ENCODE results near the gene INAFM2. TPM values are rescaled to one million over a fixed set of nuclear protein-coding genes. Genes with fewer than 3 reads are reported as not detected.
A peak's percentile ranks its signal among the peaks of the same experiment; 100 is the strongest.

The INAFM2 gene
- total RNA-seq, 1 donor from 2014 or later = 9.5 TPM

DNA sequence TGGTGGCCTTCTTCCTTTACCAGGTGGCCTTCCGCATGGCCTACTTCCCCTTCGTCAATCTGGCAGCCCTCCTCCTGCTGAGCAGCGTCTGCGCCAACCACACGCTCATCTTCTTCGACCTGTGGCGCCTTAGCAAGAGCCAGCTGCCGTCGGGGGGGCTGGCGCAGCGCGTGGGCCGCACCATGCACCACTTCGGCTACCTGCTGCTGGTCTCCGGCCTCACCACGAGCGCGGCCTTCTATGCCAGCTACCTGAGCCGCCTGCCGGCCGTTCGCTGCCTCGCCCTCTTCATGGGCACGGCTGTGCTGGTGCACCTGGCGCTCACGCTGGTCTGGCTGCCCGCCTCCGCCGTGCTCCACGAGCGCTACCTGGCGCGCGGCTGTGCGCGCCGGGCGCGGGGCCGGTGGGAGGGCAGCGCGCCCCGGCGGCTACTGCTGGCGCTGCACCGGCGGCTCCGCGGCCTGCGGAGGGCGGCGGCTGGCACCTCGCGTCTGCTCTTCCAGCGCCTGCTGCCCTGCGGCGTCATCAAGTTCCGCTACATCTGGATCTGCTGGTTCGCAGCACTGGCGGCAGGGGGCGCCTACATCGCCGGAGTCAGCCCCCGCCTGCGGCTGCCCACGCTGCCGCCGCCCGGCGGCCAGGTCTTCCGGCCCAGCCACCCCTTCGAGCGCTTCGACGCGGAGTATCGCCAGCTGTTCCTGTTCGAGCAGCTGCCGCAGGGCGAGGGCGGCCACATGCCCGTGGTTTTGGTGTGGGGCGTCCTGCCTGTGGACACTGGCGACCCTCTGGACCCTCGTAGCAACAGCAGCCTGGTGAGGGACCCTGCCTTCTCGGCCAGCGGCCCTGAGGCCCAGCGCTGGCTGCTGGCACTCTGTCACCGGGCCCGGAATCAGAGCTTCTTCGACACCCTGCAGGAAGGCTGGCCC, 44.5 kb downstream of the INAFM2 start:
- Mint-ChIP-seq H3K36me3 (ENCODE audit: low read depth) (no peaks in the 10 kb centered on the region), H3K27me3 (no peaks in the 10 kb centered on the region), H3K9me3 (no peaks in the 10 kb centered on the region), H3K4me3 (peak overlapping the region; percentile 83), H3K27ac (peak overlapping the region; percentile 82), H3K4me1 (peaks cover 13% of the 10 kb centered on the region)
- CTCF ChIA-PET = interaction anchor here (0.9 to 3.2 kb wide), 7 partner anchors 15 to 54 kb away, joined by 3 to 21 read pairs (median 4); partner anchors contain the start of genes IVD and KNSTRN
- intact Hi-C loops (cut with micrococcal nuclease) = loop anchor here (1.0 to 10.0 kb wide), 7 partner anchors 10 to 417 kb away; partner anchors contain the start of genes DISP2 and KNSTRN
- DNase-seq (peak; percentile 78), ATAC-seq (ENCODE audit: low read depth) (peak; percentile 93)
- no peak for TF ChIP-seq CTCF (IDR thresholded peaks at IDR 0.05)
- POLR2A ChIA-PET = interaction anchor here (0.6 to 2.3 kb wide), 6 partner anchors 9 to 254 kb away, joined by 3 to 9 read pairs (median 4); partner anchors contain the start of gene BAHD1

DNA sequence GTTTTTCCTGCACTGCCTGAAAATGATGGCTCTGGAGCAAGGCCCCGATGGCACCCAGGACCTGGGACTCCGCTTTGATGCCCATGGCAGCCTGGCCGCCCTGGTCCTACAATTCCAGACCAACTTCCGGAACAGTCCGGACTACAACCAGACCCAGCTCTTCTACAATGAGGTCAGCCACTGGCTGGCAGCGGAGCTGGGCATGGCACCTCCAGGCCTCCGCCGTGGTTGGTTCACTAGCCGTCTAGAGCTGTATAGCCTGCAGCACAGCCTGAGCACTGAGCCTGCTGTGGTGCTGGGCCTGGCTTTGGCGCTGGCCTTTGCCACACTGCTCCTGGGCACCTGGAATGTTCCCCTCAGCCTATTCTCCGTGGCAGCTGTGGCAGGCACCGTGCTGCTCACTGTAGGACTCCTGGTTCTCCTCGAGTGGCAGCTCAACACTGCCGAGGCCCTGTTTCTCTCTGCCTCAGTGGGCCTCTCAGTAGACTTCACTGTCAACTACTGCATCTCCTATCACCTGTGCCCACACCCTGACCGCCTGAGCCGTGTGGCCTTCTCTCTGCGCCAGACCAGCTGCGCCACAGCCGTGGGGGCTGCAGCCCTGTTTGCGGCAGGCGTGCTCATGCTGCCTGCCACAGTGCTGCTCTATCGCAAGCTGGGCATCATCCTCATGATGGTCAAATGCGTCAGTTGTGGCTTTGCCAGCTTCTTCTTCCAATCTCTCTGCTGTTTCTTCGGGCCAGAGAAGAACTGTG, 45.4 kb downstream of the INAFM2 start:
- no peaks in the 10 kb centered on the region for H3K36me3 Mint-ChIP-seq (ENCODE audit: low read depth)
- no peaks in the 10 kb centered on the region for H3K27me3 Mint-ChIP-seq
- intact Hi-C loops (cut with micrococcal nuclease) = loop anchor here (1.0 to 10.0 kb wide), 6 partner anchors 13 to 416 kb away; partner anchors contain the start of gene KNSTRN
- peak overlapping the region; percentile 3 for H3K27ac Mint-ChIP-seq
- ChIA-PET POLR2A (interaction anchor here (0.6 to 2.3 kb wide), 3 partner anchors 30 to 39 kb away, joined by 4 to 9 read pairs (median 6); partner anchors contain the start of gene IVD), CTCF (interaction anchor here (0.9 to 3.2 kb wide), 4 partner anchors 14 to 53 kb away, joined by 3 to 21 read pairs (median 6); partner anchors contain the start of gene KNSTRN)
- ATAC-seq (ENCODE audit: low read depth) = no peak
- peaks cover 13% of the 10 kb centered on the region for H3K4me1 Mint-ChIP-seq
- no peak for TF ChIP-seq CTCF (IDR thresholded peaks at IDR 0.05)
- no peaks in the 10 kb centered on the region for H3K9me3 Mint-ChIP-seq
- H3K4me3 Mint-ChIP-seq = no peak overlapping the region
- no peak for DNase-seq

- intact Hi-C loops (cut with micrococcal nuclease) = loop anchor here (10.0 kb wide), 1 partner anchor 415 kb away; no protein-coding TSS in a partner anchor
- Mint-ChIP-seq H3K27ac (no peak overlapping the region), H3K4me1 (peaks cover 13% of the 10 kb centered on the region), H3K36me3 (ENCODE audit: low read depth) (no peaks in the 10 kb centered on the region), H3K9me3 (no peaks in the 10 kb centered on the region), H3K27me3 (no peaks in the 10 kb centered on the region), H3K4me3 (no peak overlapping the region)
- TF ChIP-seq CTCF (IDR thresholded peaks at IDR 0.05) = no peak
- DNase-seq (no peak), ATAC-seq (ENCODE audit: low read depth) (no peak)
- ChIA-PET CTCF (interaction anchor here (1.2 to 3.2 kb wide), 2 partner anchors 50 to 53 kb away, joined by 3 to 21 read pairs; no protein-coding TSS in a partner anchor), POLR2A (interaction anchor here (0.6 to 1.1 kb wide), 2 partner anchors 30 to 36 kb away, joined by 4 to 6 read pairs; partner anchors contain the start of gene IVD)
Measured at GRCh38 chr15:40369474-40369869, 46.0 kb downstream of the INAFM2 start.

- ChIA-PET CTCF (interaction anchor here (3.2 kb wide), 1 partner anchor 52 kb away, joined by 21 read pairs; no protein-coding TSS in a partner anchor), POLR2A (no interaction called here)
- Mint-ChIP-seq H3K4me3 (no peak overlapping the region), H3K4me1 (peaks cover 13% of the 10 kb centered on the region), H3K27ac (no peak overlapping the region), H3K36me3 (ENCODE audit: low read depth) (no peaks in the 10 kb centered on the region), H3K27me3 (no peaks in the 10 kb centered on the region), H3K9me3 (no peaks in the 10 kb centered on the region)
- DNase-seq (no peak), ATAC-seq (ENCODE audit: low read depth) (no peak)
- intact Hi-C loops (cut with micrococcal nuclease) = loop anchor here (10.0 kb wide), 1 partner anchor 415 kb away; no protein-coding TSS in a partner anchor
- TF ChIP-seq CTCF (IDR thresholded peaks at IDR 0.05) = no peak
Measured at GRCh38 chr15:40369971-40370370, 46.5 kb downstream of the INAFM2 start.

Measured in activated B cell treated with CpG ODN at 0.5 μM for 24 hours (primary cell).